Panc1 (cell line): Measurements from ENCODE around the gene CALHM6. TPM values are rescaled to one million over a fixed set of nuclear protein-coding genes. Genes with fewer than 3 reads are reported as not detected.

ENCODE experiments used
- ATAC-seq: fragments of 200-7000 bp; cut with Tn5 transposase; 2 replicates; pipeline ENCODE4 v1.9.1; 2020; ENCODE audit warnings: mild to moderate bottlenecking, moderate library complexity
- BruUV-seq: library from RNA; stranded (reverse); fragments of 400-500 nt; replicated peaks from 2 replicates; lab custom pipeline; 2021; lab: Mats Ljungman, UMichigan
- CTCF ChIA-PET: fragments of 300-600 bp; sonication (Branson Sonifier 250); formaldehyde crosslinking; loops from one replicate; lab custom pipeline; 2022; ENCODE audit warnings: antibody characterized with exemption; lab: Charles Lee
- POLR2A ChIA-PET: fragments of 300-600 bp; sonication (Branson Sonifier 250); formaldehyde crosslinking; loops from one replicate; lab custom pipeline; 2022; ENCODE audit warnings: antibody characterized with exemption; lab: Charles Lee
- DNase-seq: peaks from one replicate; pipeline ENCODE4 v3.0.0-alpha.2; 2010; ENCODE audit warnings: low read depth, low spot score
- H3K27ac ChIP-seq: 2 replicates; pipeline ENCODE4 v1.5.1; 2011; ENCODE audit warnings: mild to moderate bottlenecking, low read length, inconsistent platforms
- H3K27me3 ChIP-seq: fragments of 200-500 bp; sonication (Bioruptor generic); 2 replicates; pipeline ENCODE4 v1.6.0; 2014; ENCODE audit warnings: low read length, inconsistent platforms; ENCODE audit not compliant: control insufficient read depth, insufficient read depth
- H3K36me3 ChIP-seq: fragments of 200-500 bp; sonication (Bioruptor generic); 2 replicates; pipeline ENCODE4 v1.5.1; 2014; ENCODE audit warnings: inconsistent platforms, mild to moderate bottlenecking, low read length, moderate library complexity; ENCODE audit not compliant: control insufficient read depth, insufficient read depth
- H3K4me1 ChIP-seq: 2 replicates; pipeline ENCODE4 v1.5.1; 2011; ENCODE audit warnings: inconsistent platforms, mild to moderate bottlenecking, low read length, moderate library complexity; ENCODE audit not compliant: control insufficient read depth, insufficient read depth
- H3K4me3 ChIP-seq, 2 experiments: 2 replicates each; pipeline ENCODE4 v1.5.1; 2011 to 2012; ENCODE audit warnings: low read depth in 2 of 2, low read length in 2 of 2, mild to moderate bottlenecking in 2 of 2, inconsistent platforms in 1 of 2, moderate library complexity in 1 of 2
- H3K9me3 ChIP-seq: fragments of 200-500 bp; sonication (Bioruptor generic); 2 replicates; pipeline ENCODE4 v1.5.1; 2014; ENCODE audit warnings: low read depth, mild to moderate bottlenecking, inconsistent platforms, low read length, moderate library complexity; ENCODE audit not compliant: control insufficient read depth, insufficient read depth
- POLR2AphosphoS5 ChIP-seq: IDR thresholded peaks from 2 replicates; pipeline ENCODE4 v1.6.1; 2012; ENCODE audit warnings: mild to moderate bottlenecking, low read depth, low read length, moderate library complexity
- REST ChIP-seq, 2 experiments: IDR thresholded peaks; 2 replicates each; pipeline ENCODE4 v1.6.1; 2011 to 2012; ENCODE audit warnings: low read depth in 2 of 2, control low read depth in 1 of 2, low read length in 1 of 2, mild to moderate bottlenecking in 1 of 2, moderate library complexity in 1 of 2; ENCODE audit not compliant: insufficient read depth in 1 of 2
- SIN3A ChIP-seq: IDR thresholded peaks from 2 replicates; pipeline ENCODE4 v1.6.1; 2012; ENCODE audit warnings: low read depth, mild to moderate bottlenecking, low read length, moderate library complexity, borderline replicate concordance; ENCODE audit not compliant: insufficient read depth
- TCF7L2 ChIP-seq: IDR thresholded peaks from 2 replicates; pipeline ENCODE4 v1.6.1; 2011; ENCODE audit warnings: mild to moderate bottlenecking, low read depth, low read length, inconsistent platforms
- in situ Hi-C: cut with HindIII; loops from 2 replicates; pipeline ENCODE4 v1.10.0; 2016; ENCODE audit warnings: low sequenced_read_pairs, low pct_unique_long_range_greater_than_20kb
- intact Hi-C: fragments of 100-400 bp; cut with micrococcal nuclease; formaldehyde crosslinking; loops from one replicate; pipeline ENCODE4 v1.10.0; 2022; ENCODE audit not compliant: unreplicated experiment
- total RNA-seq: library from RNA; stranded (reverse); gene quantifications from one replicate; pipeline ENCODE4 v1.2.1, GENCODE V29; 2021; ENCODE audit not compliant: unreplicated experiment
- TF ChIP-seq, protein P1 (sequence below): fragments of 450-650 bp; IDR thresholded peaks from 2 replicates; pipeline ENCODE4 v1.5.1; 2017; ENCODE audit warnings: mild to moderate bottlenecking

The CALHM6 gene
- total RNA-seq, 1 experiment from 2014 or later = not detected

DNA sequence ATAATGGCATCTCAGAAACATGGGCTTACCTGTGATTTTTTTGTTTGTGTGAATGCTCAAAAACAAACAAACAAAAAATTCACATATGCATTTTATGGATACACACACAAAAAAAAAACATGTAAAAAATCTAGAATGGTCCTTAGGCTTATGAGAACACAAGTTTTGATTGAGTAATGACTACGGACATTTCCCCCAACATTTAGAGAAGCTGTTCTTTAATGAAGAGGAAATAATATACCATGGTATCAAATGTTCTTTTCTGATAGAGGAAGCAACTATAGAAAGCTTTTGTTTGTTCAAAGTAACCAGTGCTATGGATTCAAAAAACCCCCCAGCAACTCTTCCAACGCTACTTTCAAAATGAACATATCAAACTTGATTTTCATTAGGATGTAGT lies 8.6 kb upstream of the CALHM6 start:
- ATAC-seq (no peak), DNase-seq (no peak)
- CTCF ChIA-PET = no interaction called here
- POLR2A ChIA-PET = no interaction called here
- H3K36me3 ChIP-seq = no peaks in the 10 kb centered on the region
- in situ Hi-C loops = no loop called here
- BruUV-seq = no TSS peak
- H3K4me1 ChIP-seq = no peaks in the 10 kb centered on the region
- intact Hi-C loops = no loop called here
- H3K4me3 ChIP-seq = no peak overlapping the region
- H3K27ac ChIP-seq = no peak overlapping the region
- no peaks in the 10 kb centered on the region for H3K9me3 ChIP-seq
- TF ChIP-seq POLR2AphosphoS5 (no peak), SIN3A (no peak), TCF7L2 (no peak), REST (IDR thresholded peaks at IDR 0.05; ENCODE audit: insufficient read depth in 1 of 2, low read depth in 2 of 2, low read length in 1 of 2) (no peak)
- TF ChIP-seq, protein P1, sequence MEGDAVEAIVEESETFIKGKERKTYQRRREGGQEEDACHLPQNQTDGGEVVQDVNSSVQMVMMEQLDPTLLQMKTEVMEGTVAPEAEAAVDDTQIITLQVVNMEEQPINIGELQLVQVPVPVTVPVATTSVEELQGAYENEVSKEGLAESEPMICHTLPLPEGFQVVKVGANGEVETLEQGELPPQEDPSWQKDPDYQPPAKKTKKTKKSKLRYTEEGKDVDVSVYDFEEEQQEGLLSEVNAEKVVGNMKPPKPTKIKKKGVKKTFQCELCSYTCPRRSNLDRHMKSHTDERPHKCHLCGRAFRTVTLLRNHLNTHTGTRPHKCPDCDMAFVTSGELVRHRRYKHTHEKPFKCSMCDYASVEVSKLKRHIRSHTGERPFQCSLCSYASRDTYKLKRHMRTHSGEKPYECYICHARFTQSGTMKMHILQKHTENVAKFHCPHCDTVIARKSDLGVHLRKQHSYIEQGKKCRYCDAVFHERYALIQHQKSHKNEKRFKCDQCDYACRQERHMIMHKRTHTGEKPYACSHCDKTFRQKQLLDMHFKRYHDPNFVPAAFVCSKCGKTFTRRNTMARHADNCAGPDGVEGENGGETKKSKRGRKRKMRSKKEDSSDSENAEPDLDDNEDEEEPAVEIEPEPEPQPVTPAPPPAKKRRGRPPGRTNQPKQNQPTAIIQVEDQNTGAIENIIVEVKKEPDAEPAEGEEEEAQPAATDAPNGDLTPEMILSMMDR = no peak
- H3K27me3 ChIP-seq = peaks cover 11% of the 10 kb centered on the region

DNA sequence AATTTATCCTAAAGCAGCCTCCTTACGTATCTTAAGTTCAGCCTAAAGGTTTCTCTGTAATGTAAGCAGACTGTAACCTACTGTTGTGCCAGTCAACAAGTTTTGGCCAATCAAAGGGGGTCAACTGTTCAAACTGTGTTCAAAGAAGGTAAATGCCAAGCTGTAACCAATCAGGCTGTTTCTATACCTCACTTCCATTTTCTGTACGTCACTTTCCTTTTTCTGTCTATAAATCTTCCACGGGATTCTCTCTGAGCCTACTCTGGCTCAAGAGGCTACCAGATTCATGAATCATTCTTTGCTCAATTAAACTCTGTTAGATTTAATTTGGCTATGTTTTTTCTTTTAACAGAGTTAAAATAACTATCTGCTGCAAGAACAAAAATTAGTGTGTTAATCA lies 5.1 kb upstream of the CALHM6 start:
- Histone ChIP-seq H3K4me1 (no peaks in the 10 kb centered on the region), H3K9me3 (no peaks in the 10 kb centered on the region), H3K36me3 (no peaks in the 10 kb centered on the region), H3K27ac (no peak overlapping the region), H3K27me3 (peaks cover 32% of the 10 kb centered on the region), H3K4me3 (no peak overlapping the region)
- ATAC-seq = no peak
- TF ChIP-seq, protein P1 = no peak
- no peak for TF ChIP-seq REST (IDR thresholded peaks at IDR 0.05; ENCODE audit: insufficient read depth in 1 of 2, low read depth in 2 of 2, low read length in 1 of 2)
- TF ChIP-seq TCF7L2 = no peak
- no peak for TF ChIP-seq SIN3A
- CTCF ChIA-PET = no interaction called here
- DNase-seq = no peak
- intact Hi-C loops (no loop called here), in situ Hi-C loops (no loop called here)
- POLR2A ChIA-PET = no interaction called here
- BruUV-seq = no TSS peak
